Measurements from ENCODE around the gene P3H2.

DNA sequence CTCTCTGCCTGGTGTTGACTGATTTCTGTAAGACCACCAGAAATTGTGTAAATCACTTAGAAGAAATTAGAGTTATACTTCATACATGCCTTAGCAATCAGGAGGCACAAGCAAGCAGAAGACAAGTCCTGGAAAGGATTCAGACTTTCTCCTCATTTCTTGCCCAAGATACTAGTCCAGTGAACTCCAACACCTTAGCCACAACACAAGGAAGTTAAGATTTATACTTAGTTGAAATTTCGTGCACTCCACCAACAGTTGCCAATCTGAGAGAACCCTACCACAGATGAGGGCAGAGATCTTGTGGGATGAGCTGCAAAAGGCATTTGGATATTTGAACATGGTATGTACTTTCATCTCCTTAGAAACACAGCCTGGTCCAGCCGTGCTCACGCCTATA is 2.3 kb downstream of the P3H2 start:
- TF ChIP-seq, protein P1, sequence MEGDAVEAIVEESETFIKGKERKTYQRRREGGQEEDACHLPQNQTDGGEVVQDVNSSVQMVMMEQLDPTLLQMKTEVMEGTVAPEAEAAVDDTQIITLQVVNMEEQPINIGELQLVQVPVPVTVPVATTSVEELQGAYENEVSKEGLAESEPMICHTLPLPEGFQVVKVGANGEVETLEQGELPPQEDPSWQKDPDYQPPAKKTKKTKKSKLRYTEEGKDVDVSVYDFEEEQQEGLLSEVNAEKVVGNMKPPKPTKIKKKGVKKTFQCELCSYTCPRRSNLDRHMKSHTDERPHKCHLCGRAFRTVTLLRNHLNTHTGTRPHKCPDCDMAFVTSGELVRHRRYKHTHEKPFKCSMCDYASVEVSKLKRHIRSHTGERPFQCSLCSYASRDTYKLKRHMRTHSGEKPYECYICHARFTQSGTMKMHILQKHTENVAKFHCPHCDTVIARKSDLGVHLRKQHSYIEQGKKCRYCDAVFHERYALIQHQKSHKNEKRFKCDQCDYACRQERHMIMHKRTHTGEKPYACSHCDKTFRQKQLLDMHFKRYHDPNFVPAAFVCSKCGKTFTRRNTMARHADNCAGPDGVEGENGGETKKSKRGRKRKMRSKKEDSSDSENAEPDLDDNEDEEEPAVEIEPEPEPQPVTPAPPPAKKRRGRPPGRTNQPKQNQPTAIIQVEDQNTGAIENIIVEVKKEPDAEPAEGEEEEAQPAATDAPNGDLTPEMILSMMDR (IDR thresholded peaks at IDR 0.05): no peak
- TF ChIP-seq POLR2A (IDR thresholded peaks at IDR 0.05): no peak
